Mammary epithelial cell (primary cell): ENCODE results near the gene C10orf71.

Source experiments
- CTCF ChIP-seq, 2 donors: IDR thresholded peaks in 1 of 2; conservative IDR thresholded peaks in 1 of 2; 2 replicates each; pipeline ENCODE4 v1.5.1; 2011 to 2012; ENCODE audit warnings: inconsistent platforms in 2 of 2, low read length in 2 of 2, mild to moderate bottlenecking in 2 of 2, control low read depth in 1 of 2, low read depth in 1 of 2; ENCODE audit not compliant: insufficient read depth in 1 of 2; ENCODE audit errors: extremely low read depth in 1 of 2
- EZH2 ChIP-seq: IDR thresholded peaks from 2 replicates; pipeline ENCODE4 v1.6.1; 2012; ENCODE audit warnings: low read length, inconsistent platforms, borderline replicate concordance

- no peak for TF ChIP-seq CTCF (conservative IDR thresholded peaks at IDR 0.05 in 1 of 2, IDR thresholded peaks at IDR 0.05 in 1 of 2; ENCODE audit: extremely low read depth in 1 of 2, insufficient read depth in 1 of 2, low read depth in 1 of 2, low read length in 2 of 2)
- TF ChIP-seq EZH2: no peak
Measured at GRCh38 chr10:49374740-49375139, 75.8 kb downstream of the C10orf71 start.
